NCI-H187 (cell line): ENCODE measurements around the gene SHPK.
A peak's percentile ranks its signal among the peaks of the same experiment; 100 is the strongest.

ENCODE experiments used
- DNase-seq, 2 experiments: peaks; one replicate each; lab custom pipeline; 2025; lab: John Stamatoyannopoulos, UW

The SHPK gene

DNA sequence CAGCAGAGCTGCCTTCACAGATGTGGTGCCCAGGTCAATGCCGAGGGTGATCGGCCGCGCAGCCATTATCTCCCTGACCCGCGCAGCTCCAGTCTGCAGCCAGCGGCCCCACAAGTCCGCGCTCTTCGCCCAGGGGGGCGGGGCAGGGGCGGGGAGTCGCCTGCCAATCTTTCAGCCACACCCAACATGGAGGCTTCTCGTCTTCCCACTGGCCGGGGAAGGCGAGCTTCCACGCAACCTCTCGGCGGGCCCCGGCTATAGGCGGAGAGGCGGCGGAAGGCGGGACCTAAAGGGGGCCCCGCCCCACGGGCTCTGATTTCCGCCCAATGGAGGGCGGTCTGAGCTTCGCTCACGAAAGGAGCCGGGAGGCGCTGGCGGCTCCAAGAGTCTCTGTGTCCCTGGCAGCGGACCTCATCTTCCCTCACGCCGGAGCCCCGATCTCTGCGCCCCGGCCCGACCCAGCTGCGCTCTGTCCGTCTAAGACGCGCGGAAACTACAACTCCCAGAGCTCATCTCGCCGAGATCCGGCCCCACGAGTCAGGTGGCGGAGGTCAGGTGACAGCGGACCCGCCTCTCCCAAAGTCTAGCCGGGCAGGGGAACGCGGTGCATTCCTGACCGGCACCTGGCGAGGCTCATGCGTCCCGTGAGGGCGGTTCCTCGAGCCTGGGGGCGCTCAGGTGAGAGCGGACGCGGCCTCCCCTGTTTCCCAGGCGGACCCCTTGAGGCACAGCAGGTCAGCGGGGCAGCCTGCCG lies at the start of gene SHPK, which contains the start of gene CTNS:
SHPK (minus strand) TSS at position 97 of the 754 bp plus-strand sequence; CDS start at position 66, 31 bp downstream.
CTNS (plus strand) TSS at position 607 of the 754 bp plus-strand sequence. CDS start 3,447 bp downstream, outside the sequence.
- DNase-seq = peak; percentile 51 to 87

- DNase-seq = no peak
Measured at GRCh38 chr17:3685174-3685573, 49.1 kb upstream of the SHPK start.

DNA sequence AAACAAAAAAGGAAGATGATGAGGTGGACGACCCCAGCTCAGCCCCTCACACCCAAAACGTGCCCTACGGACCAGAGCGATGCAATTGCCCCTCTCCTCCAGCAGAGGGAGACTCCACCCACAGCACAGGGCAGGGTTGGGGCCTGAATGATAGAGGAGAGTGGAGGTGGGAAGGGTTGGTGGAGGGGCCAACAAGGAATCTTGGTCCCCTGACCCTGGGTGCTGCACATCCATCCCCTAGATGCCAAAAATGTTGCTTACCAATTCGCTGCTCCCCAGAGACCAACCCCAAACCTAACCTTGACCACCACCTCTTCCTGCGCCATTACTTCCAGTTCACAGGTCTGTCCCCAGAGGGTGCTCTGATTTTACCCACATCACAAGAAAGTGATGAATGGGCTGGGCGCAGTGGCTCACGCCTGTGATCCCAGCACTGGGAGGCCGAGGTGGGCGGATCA lies 47.0 kb upstream of the SHPK start:
- DNase-seq = no peak

GRCh38 chr17:3682033-3682432 lies 46.0 kb upstream of the SHPK start:
- DNase-seq = no peak

DNA sequence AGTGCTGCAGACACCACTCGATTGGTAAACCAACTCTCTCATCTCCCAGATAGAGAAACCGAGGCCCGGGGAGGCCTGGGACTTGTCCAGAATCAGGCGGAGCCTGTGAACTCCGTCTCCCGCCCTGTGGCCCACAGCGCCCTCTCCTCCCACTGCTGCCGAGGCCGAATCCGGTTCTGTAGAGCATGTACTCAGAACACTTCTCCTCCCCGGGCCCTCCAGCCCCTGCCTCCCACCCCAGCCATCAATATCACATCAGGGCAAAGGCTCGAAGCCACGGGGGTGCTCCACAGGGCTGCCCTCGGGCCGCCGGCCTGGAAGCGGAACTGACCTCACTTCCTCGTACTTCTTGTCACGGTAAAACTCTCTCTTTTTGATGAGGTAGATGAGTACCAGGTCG lies 45.5 kb upstream of the SHPK start:
- DNase-seq = no peak

- DNase-seq = no peak
Measured at GRCh38 chr17:3681057-3681456, 45.0 kb upstream of the SHPK start.

GRCh38 chr17:3679531-3680126 lies 43.6 kb upstream of the SHPK start:
- no peak for DNase-seq

GRCh38 chr17:3678821-3679530 lies 42.9 kb upstream of the SHPK start:
- DNase-seq = no peak

DNA sequence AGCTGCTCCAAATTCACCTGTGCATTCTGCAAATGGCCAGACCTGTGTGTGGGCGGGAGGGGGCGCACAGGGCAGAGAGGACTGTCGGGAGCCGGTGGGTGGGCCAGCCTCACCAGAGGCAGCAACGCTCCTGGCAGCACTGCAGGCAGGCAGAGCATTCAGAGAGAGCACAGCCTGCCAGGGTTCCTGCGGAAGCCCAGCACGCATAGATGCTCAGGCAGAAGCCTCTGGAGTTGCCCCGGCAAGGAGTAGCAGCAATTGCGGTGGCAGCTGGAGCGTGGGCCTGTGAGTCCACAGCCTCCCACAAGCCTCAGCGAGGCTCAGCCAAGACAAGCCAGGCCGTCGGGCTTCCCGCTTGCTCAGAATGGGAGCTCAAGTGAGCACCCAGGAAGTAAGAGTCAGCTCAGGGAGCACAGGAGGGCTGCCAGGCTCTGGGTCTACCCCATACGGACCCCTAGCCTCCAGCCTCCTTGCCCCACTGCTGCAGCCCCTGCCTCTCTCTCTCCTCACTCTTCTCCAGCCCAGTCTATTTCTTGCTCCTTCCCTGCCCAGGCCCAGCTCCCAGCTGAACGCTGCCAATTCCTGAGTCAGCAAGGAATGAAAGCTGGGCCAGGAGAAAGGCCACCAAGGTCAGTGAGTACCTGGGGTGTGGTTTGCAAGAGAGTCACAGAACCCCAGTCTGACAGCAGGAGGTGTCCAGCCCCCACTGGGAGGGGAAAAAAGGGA lies 42.2 kb upstream of the SHPK start:
- no peak for DNase-seq

DNA sequence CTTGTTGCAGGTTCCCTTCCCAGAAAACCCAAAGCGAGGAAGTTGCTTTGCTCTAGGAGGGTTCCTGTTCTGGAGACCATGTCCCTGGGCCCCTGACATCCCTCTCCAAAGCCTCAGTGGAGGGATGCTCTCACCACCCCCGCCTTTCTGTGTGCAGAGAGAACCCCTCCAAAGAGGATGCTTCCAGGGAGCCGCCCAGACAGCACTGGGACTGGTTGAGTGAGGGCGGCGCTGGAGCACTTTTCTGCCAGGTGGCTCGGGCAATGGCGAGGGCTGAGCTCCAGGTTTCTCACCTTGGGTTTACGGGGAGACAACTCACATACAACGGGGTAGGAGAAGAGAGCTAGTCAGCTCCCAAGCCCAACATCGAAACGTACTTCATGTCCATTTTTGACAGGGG lies 39.8 kb upstream of the SHPK start:
- no peak for DNase-seq

GRCh38 chr17:3672571-3672970 lies 36.5 kb upstream of the SHPK start:
- no peak for DNase-seq

GRCh38 chr17:3669548-3669947 lies 33.5 kb upstream of the SHPK start:
- no peak for DNase-seq

DNA sequence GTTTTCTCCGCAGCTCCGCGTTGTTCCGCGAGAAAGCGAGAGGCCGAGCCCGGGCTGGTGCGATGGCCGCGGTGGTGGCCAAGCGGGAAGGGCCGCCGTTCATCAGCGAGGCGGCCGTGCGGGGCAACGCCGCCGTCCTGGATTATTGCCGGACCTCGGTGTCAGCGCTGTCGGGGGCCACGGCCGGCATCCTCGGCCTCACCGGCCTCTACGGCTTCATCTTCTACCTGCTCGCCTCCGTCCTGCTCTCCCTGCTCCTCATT lies 33.0 kb upstream of the SHPK start:
- no peak for DNase-seq

- DNase-seq = peak; percentile 84 to 89
Measured at GRCh38 chr17:3668279-3669084, 32.4 kb upstream of the SHPK start, which contains the start of the genes EMC6 and TAX1BP3. TSS of gene EMC6 (plus strand) at chr17:3668812. CDS start at chr17:3669147, 335 bp downstream. TSS of gene TAX1BP3 (minus strand) at chr17:3668578. CDS start at chr17:3668526, 52 bp downstream.

DNA sequence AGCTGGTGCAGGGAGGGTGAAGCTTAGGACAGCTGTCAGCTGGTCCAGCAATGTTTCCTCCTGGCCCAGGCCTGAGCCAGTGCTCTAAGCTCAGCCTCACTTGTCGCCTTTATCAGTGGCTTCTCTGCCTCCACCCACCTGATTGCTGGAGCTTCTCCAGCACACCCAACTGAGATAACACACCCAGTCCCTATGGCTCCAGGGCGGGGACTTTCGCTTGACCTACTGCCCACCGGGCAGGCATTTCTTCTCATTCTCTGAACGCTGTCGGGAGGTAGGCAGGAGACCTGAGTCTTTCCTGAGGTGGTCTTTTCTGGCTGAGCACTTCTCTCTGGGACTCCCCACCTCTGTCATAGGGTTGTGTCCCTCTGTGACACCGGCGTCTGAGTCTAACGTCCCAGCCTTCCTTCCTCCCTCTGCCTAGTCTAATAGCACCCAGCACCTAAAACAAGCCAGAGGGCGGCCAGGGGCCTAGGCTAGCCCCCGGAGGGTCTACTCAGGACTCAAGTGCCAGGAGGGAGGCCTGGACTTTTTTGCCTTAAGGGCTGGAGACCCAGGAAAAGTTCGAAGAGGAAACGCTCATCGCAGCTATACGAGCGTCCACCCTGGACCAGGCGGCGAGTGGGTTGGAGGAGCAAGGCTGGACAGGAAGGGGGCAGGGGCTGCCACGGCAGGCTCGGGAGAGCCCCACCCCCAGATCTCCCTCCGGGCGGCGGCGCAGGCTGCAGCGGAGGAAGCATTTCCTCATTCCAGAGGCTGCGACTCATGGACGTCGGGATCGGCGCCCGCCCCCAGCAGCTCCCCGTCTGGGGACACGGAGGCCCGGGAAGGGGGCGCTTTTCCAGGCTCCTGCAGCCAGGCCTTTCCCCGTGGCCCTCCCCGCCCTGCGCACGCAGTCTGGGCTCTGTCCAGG lies 31.6 kb upstream of the SHPK start:
- no peak for DNase-seq

DNA sequence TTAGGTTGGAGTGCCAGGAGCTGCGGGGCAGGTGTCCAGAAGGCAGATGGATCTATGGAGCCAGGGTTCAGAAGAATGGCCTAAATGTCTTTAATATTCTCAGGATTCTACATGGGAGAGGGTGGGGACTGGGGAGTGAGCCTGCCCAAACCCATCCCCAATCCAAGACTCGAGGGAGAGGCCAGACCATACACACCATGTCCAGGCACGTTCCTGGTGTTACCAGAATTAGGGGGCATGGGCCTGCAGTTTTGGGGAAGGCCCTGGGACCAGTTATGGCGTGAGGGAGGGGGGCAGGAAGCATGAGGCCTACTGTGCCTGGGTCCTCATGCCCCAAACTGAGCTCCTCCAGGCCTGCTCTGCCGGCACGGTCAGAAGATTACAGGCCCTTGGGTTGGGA lies 30.5 kb upstream of the SHPK start:
- no peak for DNase-seq

- DNase-seq = no peak
Measured at GRCh38 chr17:3665834-3666233, 29.8 kb upstream of the SHPK start.

- DNase-seq = no peak
Measured at GRCh38 chr17:3663102-3664011, 27.3 kb upstream of the SHPK start.

- no peak for DNase-seq
Measured at GRCh38 chr17:3660311-3660891, 24.4 kb upstream of the SHPK start.
